OCI-LY7 (cell line): ENCODE measurements around the gene KRTAP5-9. TPM values are rescaled to one million over a fixed set of nuclear protein-coding genes. Genes with fewer than 3 reads are reported as not detected.
"Not testable (repeated sequence)": the region's sequence is repeated elsewhere in the genome, so short reads cannot be mapped to it uniquely, and the experiment has no call there.

ENCODE experiments used
- BruUV-seq: library from RNA; stranded (reverse); fragments of 400-500 nt; replicated peaks from 2 replicates; lab custom pipeline; 2021; lab: Mats Ljungman, UMichigan
- CTCF ChIA-PET: fragments of 300-600 bp; sonication (Branson Sonifier 250); formaldehyde crosslinking; loops from one replicate; lab custom pipeline; 2022; ENCODE audit warnings: antibody characterized with exemption; ENCODE audit not compliant: unreplicated experiment; lab: Charles Lee
- POLR2A ChIA-PET: fragments of 300-600 bp; sonication (Branson Sonifier 250); formaldehyde crosslinking; loops from one replicate; lab custom pipeline; 2022; ENCODE audit warnings: antibody characterized with exemption; lab: Charles Lee
- DNase-seq: peaks from one replicate; pipeline ENCODE4 v3.0.0-alpha.2; 2015; ENCODE audit warnings: low spot score
- H2AFZ ChIP-seq: fragments of 200-600 bp; sonication (generic), shearing (Covaris generic); 2 replicates; pipeline ENCODE4 v1.6.1; 2014; ENCODE audit warnings: mild to moderate bottlenecking, antibody characterized with exemption, low read length, moderate library complexity
- H3K27ac ChIP-seq: fragments of 200-600 bp; sonication (generic); 2 replicates; pipeline ENCODE4 v1.5.1; 2014; ENCODE audit warnings: mixed run types, low read depth, mild to moderate bottlenecking, moderate library complexity, low read length, inconsistent platforms; ENCODE audit not compliant: poor library complexity, severe bottlenecking
- H3K36me3 ChIP-seq: fragments of 200-600 bp; sonication (generic); 2 replicates; pipeline ENCODE4 v1.6.1; 2014; ENCODE audit warnings: mild to moderate bottlenecking, antibody characterized with exemption, low read length, moderate library complexity, mixed read lengths; ENCODE audit not compliant: insufficient read depth
- H3K4me1 ChIP-seq: fragments of 200-600 bp; sonication (generic); 2 replicates; pipeline ENCODE4 v1.5.1; 2014; ENCODE audit warnings: mild to moderate bottlenecking, low read length; ENCODE audit not compliant: insufficient read depth, poor library complexity, severe bottlenecking
- H3K4me2 ChIP-seq: fragments of 200-600 bp; sonication (generic); 2 replicates; pipeline ENCODE4 v1.6.1; 2014; ENCODE audit warnings: mild to moderate bottlenecking, low read length
- H3K4me3 ChIP-seq: fragments of 200-600 bp; sonication (generic); 2 replicates; pipeline ENCODE4 v1.5.1; 2014; ENCODE audit warnings: mild to moderate bottlenecking, low read depth, low read length; ENCODE audit not compliant: poor library complexity, severe bottlenecking
- H3K79me2 ChIP-seq: fragments of 200-600 bp; sonication (generic); 2 replicates; pipeline ENCODE4 v1.6.1; 2016; ENCODE audit warnings: low read depth, mild to moderate bottlenecking, low read length, moderate library complexity, mixed read lengths; ENCODE audit not compliant: insufficient read depth
- H3K9me2 ChIP-seq: fragments of 200-600 bp; sonication (generic); 2 replicates; pipeline ENCODE4 v1.6.1; 2016; ENCODE audit warnings: mild to moderate bottlenecking, low read length, mixed read lengths; ENCODE audit not compliant: insufficient read depth
- H3K9me3 ChIP-seq: fragments of 200-600 bp; sonication (generic); 2 replicates; pipeline ENCODE4 v1.6.1; 2014; ENCODE audit warnings: mild to moderate bottlenecking, mixed run types, low read length, mixed read lengths
- H4K20me1 ChIP-seq: fragments of 200-600 bp; sonication (generic); 2 replicates; pipeline ENCODE4 v1.6.1; 2014; ENCODE audit warnings: mild to moderate bottlenecking, antibody characterized with exemption, low read length, moderate library complexity, mixed read lengths; ENCODE audit not compliant: insufficient read depth
- EZH2phosphoT487 ChIP-seq: fragments of 200-600 bp; sonication (generic); IDR thresholded peaks from 2 replicates; pipeline ENCODE4 v1.6.1; 2018; ENCODE audit warnings: low read depth, borderline replicate concordance, mild to moderate bottlenecking, mixed run types, antibody characterized with exemption, low read length, moderate library complexity, mixed read lengths
- intact Hi-C: fragments of 100-400 bp; cut with micrococcal nuclease; formaldehyde crosslinking; loops from one replicate; pipeline ENCODE4 v1.10.0; 2022; ENCODE audit not compliant: unreplicated experiment
- total RNA-seq, 2 experiments: library from RNA; depleted of rRNA in 1 of 2; stranded (reverse); fragments of >200 nt in 1 of 2; shearing (Covaris generic) in 1 of 2; gene quantifications; 2 replicates each; pipeline ENCODE4 v1.2.3, GENCODE V29; 2014 to 2022
- TF ChIP-seq, protein P1 (sequence below): fragments of 200-600 bp; sonication (generic); conservative IDR thresholded peaks from 2 replicates; pipeline ENCODE4 v1.5.1; 2014; ENCODE audit warnings: mild to moderate bottlenecking, antibody characterized with exemption, low read length, moderate library complexity, mixed read lengths

The KRTAP5-9 gene
- total RNA-seq, 2 experiments from 2014 or later: not detected

DNA sequence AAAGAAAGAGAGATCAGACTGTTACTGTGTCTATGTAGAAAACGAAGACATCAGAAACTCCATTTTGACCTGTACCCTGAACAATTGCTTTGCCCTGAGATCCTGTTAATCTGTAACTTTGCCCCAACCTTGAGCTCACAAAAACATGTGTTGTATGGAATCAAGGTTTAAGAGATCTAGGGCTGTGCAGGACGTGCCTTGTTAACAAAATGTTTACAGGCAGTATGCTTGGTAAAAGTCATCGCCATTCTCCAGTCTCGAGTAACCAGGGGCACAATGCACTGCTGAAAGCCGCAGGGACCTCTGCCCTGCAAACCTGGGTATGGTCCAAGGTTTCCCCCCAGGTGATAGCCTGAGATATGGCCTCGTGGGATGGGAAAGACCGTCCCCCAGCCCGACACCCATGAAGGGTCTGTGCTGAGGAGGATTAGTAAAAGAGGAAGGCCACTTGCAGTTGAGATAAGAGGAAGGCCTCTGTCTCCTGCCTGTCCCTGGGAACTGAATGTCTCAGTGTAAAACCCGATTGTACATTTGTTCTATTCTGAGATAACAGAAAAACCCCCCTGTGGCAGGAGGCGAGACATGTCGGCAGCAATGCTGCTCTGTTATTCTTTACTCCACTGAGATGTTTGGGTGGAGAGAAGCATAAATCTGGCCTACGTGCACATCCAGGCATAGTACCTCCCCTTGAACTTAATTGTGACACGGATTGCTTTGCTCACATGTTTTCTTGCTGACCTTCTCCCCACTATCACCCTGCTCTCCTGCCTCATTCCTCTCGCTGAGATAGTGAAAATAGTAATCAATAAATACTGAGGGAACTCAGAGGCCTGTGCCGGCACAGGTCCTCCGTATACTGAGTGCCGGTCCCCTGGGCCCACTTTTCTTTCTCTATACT is 13.3 kb upstream of the KRTAP5-9 start:
- intact Hi-C loops, POLR2A ChIA-PET, CTCF ChIA-PET, H2AFZ ChIP-seq, H3K9me3 ChIP-seq, DNase-seq, H3K9me2 ChIP-seq, H3K4me2 ChIP-seq, H3K4me3 ChIP-seq, H4K20me1 ChIP-seq, BruUV-seq, H3K4me1 ChIP-seq, H3K36me3 ChIP-seq, H3K79me2 ChIP-seq, H3K27ac ChIP-seq: not testable (repeated sequence)

DNA sequence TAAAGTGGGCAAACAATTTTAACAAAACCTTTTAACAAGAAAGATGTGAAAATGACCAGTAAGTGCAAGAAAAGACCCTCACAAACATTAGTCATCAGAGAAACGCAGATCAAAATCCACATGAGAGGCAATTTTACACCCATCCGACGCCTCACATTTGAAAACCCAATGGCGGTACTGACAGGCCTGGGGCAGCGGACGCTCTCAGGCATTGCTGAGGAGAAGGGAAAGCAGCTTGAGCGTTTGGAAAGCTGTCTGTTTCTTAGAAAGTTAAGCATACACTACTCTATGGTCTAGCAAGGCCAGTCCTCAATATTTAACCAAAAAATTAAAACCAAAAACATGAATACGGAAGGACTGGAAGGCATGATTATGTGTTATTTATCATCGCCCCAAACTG is 12.4 kb upstream of the KRTAP5-9 start:
- Histone ChIP-seq H3K9me3 (no peaks in the 10 kb centered on the region), H3K36me3 (no peaks in the 10 kb centered on the region), H3K4me2 (no peak overlapping the region), H3K4me1 (no peaks in the 10 kb centered on the region), H3K27ac (no peak overlapping the region), H3K4me3 (no peak overlapping the region), H3K9me2 (no peaks in the 10 kb centered on the region), H3K79me2 (no peaks in the 10 kb centered on the region), H4K20me1 (no peaks in the 10 kb centered on the region), H2AFZ (no peak overlapping the region)
- POLR2A ChIA-PET: no interaction called here
- TF ChIP-seq, protein P1, sequence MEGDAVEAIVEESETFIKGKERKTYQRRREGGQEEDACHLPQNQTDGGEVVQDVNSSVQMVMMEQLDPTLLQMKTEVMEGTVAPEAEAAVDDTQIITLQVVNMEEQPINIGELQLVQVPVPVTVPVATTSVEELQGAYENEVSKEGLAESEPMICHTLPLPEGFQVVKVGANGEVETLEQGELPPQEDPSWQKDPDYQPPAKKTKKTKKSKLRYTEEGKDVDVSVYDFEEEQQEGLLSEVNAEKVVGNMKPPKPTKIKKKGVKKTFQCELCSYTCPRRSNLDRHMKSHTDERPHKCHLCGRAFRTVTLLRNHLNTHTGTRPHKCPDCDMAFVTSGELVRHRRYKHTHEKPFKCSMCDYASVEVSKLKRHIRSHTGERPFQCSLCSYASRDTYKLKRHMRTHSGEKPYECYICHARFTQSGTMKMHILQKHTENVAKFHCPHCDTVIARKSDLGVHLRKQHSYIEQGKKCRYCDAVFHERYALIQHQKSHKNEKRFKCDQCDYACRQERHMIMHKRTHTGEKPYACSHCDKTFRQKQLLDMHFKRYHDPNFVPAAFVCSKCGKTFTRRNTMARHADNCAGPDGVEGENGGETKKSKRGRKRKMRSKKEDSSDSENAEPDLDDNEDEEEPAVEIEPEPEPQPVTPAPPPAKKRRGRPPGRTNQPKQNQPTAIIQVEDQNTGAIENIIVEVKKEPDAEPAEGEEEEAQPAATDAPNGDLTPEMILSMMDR: no peak
- TF ChIP-seq EZH2phosphoT487: no peak
- intact Hi-C loops: no loop called here
- no peak for DNase-seq
- no TSS peak for BruUV-seq
- CTCF ChIA-PET: no interaction called here

DNA sequence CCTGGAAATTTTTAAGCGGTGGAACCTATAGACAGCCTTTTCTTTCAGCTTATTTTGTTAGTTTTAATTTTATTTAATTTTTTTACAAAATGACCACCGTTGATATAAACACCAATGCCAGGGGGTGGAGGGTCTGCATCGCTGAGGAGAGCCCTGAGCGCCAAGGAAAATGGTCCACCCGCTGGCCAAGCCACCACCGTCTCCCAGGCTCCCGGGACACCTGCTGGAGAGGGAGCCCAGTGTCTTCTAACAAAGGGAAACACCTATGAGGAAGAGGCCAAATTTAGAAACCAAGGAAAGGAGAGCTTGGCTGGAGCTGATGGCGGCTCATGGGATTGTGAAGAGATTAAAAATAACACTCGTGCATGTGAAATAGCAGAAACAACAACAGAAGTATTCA is 10.7 kb upstream of the KRTAP5-9 start:
- BruUV-seq: no TSS peak
- intact Hi-C loops: no loop called here
- no peak overlapping the region for H2AFZ ChIP-seq
- H3K36me3 ChIP-seq: no peaks in the 10 kb centered on the region
- no peaks in the 10 kb centered on the region for H3K9me2 ChIP-seq
- POLR2A ChIA-PET: no interaction called here
- H3K4me2 ChIP-seq: no peak overlapping the region
- no peaks in the 10 kb centered on the region for H3K9me3 ChIP-seq
- H3K4me1 ChIP-seq: no peaks in the 10 kb centered on the region
- TF ChIP-seq EZH2phosphoT487: no peak
- TF ChIP-seq, protein P1: no peak
- no peaks in the 10 kb centered on the region for H4K20me1 ChIP-seq
- no peak for DNase-seq
- no peak overlapping the region for H3K27ac ChIP-seq
- no peak overlapping the region for H3K4me3 ChIP-seq
- CTCF ChIA-PET: no interaction called here
- no peaks in the 10 kb centered on the region for H3K79me2 ChIP-seq

DNA sequence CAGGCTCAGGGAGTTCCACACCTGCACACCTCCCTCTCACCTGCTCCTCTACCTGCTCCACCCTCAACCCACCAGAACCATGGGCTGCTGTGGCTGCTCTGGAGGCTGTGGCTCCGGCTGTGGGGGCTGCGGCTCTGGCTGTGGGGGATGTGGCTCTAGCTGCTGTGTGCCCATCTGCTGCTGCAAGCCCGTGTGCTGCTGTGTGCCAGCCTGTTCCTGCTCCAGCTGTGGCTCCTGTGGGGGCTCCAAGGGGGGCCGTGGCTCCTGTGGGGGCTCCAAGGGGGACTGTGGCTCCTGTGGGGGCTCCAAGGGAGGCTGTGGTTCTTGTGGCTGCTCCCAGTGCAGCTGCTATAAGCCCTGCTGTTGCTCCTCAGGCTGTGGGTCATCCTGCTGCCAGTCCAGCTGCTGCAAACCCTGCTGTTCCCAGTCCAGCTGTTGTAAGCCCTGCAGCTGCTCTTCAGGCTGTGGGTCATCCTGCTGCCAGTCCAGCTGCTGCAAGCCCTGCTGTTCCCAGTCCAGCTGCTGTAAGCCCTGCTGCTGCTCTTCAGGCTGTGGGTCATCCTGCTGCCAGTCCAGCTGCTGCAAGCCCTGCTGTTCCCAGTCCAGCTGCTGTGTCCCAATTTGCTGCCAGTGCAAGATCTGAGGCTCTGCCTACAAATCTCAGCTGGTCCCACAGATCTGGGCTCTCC is 10.1 kb upstream of the KRTAP5-9 start, which contains the start of gene KRTAP5-8:
Gene KRTAP5-8 (plus strand): TSS at position 49 of the 689 bp plus-strand sequence. CDS start 31 bp downstream, at position 80.
- H2AFZ ChIP-seq, POLR2A ChIA-PET, H3K9me2 ChIP-seq, H3K79me2 ChIP-seq, H3K27ac ChIP-seq, H3K4me1 ChIP-seq, H3K9me3 ChIP-seq, H3K36me3 ChIP-seq, H3K4me3 ChIP-seq, intact Hi-C loops, BruUV-seq, H4K20me1 ChIP-seq, H3K4me2 ChIP-seq, CTCF ChIA-PET, DNase-seq: not testable (repeated sequence)
